Keratinocyte (primary cell): Measurements from ENCODE around the gene CEBPG. TPM values are rescaled to one million over a fixed set of nuclear protein-coding genes. Genes with fewer than 3 reads are reported as not detected.

Experiments used
- DNase-seq: peaks from one replicate; pipeline ENCODE4 v3.0.0-alpha.2; 2011; ENCODE audit warnings: low read depth, missing footprints, low spot score
- FAIRE-seq: peaks from 2 replicates; lab custom pipeline; 2011; peaks lifted over from hg19 to GRCh38; lab: Jason Lieb, UNC
- H2AFZ ChIP-seq: 2 replicates; pipeline ENCODE4 v1.6.0; 2012; ENCODE audit warnings: low read length, control low read depth, inconsistent platforms; ENCODE audit not compliant: control insufficient read depth
- H3K27ac ChIP-seq: 2 replicates; pipeline ENCODE4 v1.5.1; 2011; ENCODE audit warnings: low read length; ENCODE audit not compliant: control insufficient read depth, insufficient read depth
- H3K27me3 ChIP-seq: 3 replicates; pipeline ENCODE4 v1.6.0; 2011; ENCODE audit warnings: low read length; ENCODE audit not compliant: control insufficient read depth, insufficient read depth; ENCODE audit errors: extremely low read depth
- H3K36me3 ChIP-seq, 2 experiments: 2 replicates in 1 of 2; 3 replicates in 1 of 2; pipeline ENCODE4 v1.5.1; 2011; ENCODE audit warnings: low read length in 2 of 2, mild to moderate bottlenecking in 1 of 2; ENCODE audit not compliant: control insufficient read depth in 2 of 2, insufficient read depth in 2 of 2; ENCODE audit errors: extremely low read depth in 1 of 2
- H3K4me1 ChIP-seq: 3 replicates; pipeline ENCODE4 v1.5.1; 2011; ENCODE audit warnings: low read length; ENCODE audit not compliant: control insufficient read depth, insufficient read depth; ENCODE audit errors: extremely low read depth
- H3K4me2 ChIP-seq: 3 replicates; pipeline ENCODE4 v1.6.0; 2011; ENCODE audit warnings: low read depth, low read length; ENCODE audit not compliant: control insufficient read depth, insufficient read depth; ENCODE audit errors: extremely low read depth
- H3K4me3 ChIP-seq, 3 experiments: fragments of 200-600 bp in 1 of 3; sonication (generic) in 1 of 3; 2 replicates in 2 of 3; 3 replicates in 1 of 3; pipeline ENCODE4 v1.5.1; 2011 to 2016; ENCODE audit warnings: low read length in 3 of 3, mild to moderate bottlenecking in 3 of 3, control low read depth in 2 of 3, inconsistent platforms in 1 of 3, low read depth in 1 of 3, mixed read lengths in 1 of 3, mixed run types in 1 of 3, moderate library complexity in 1 of 3; ENCODE audit not compliant: control insufficient read depth in 2 of 3, insufficient read depth in 2 of 3; ENCODE audit errors: extremely low read depth in 1 of 3
- H3K79me2 ChIP-seq: 2 replicates; pipeline ENCODE4 v1.6.0; 2012; ENCODE audit warnings: low read length; ENCODE audit not compliant: control insufficient read depth, insufficient read depth
- H3K9ac ChIP-seq: 3 replicates; pipeline ENCODE4 v1.6.0; 2011; ENCODE audit warnings: low read length; ENCODE audit not compliant: control insufficient read depth, insufficient read depth; ENCODE audit errors: extremely low read depth
- H3K9me1 ChIP-seq: 3 replicates; pipeline ENCODE4 v1.6.0; 2011; ENCODE audit warnings: low read length; ENCODE audit not compliant: control insufficient read depth, insufficient read depth; ENCODE audit errors: extremely low read depth
- H3K9me3 ChIP-seq: 2 replicates; pipeline ENCODE4 v1.5.1; 2012; ENCODE audit warnings: low read depth, low read length; ENCODE audit not compliant: control insufficient read depth
- H4K20me1 ChIP-seq: 3 replicates; pipeline ENCODE4 v1.6.0; 2011; ENCODE audit warnings: low read length; ENCODE audit not compliant: control insufficient read depth, insufficient read depth; ENCODE audit errors: extremely low read depth
- CTCF ChIP-seq, 3 experiments: IDR thresholded peaks in 1 of 3; conservative IDR thresholded peaks in 1 of 3; optimal IDR thresholded peaks in 1 of 3; 2 replicates in 2 of 3; 3 replicates in 1 of 3; pipeline versions ENCODE3 to v1.5.1; 2011; ENCODE audit warnings: low read length in 3 of 3, mild to moderate bottlenecking in 3 of 3, moderate library complexity in 2 of 3, control low read depth in 1 of 3, inconsistent platforms in 1 of 3; ENCODE audit not compliant: insufficient read depth in 2 of 3; ENCODE audit errors: extremely low read depth in 1 of 3
- EZH2 ChIP-seq: IDR thresholded peaks from one replicate; pipeline ENCODE4 v1.6.1; 2012; ENCODE audit warnings: inconsistent platforms, mild to moderate bottlenecking, low read length, moderate library complexity
- dilution Hi-C: fragments of 300-500 bp; cut with MboI; formaldehyde crosslinking; loops from one replicate; pipeline ENCODE4 v1.7.0; 2020; ENCODE audit warnings: low sequenced_read_pairs; ENCODE audit not compliant: extremely low pct_ligation_motif_present
- polyA plus RNA-seq, 5 experiments: library from polyadenylated mRNA; depleted of rRNA in 3 of 5; stranded (reverse) in 3 of 5; stranded (forward) in 1 of 5; unstranded in 1 of 5; fragments of >200 nt; gene quantifications; 1 replicate in 1 of 5; 2 replicates in 3 of 5; 3 replicates in 1 of 5; pipeline versions ENCODE4 v1.2.1 to v1.2.3, GENCODE V29; 2011 to 2012; ENCODE audit warnings: missing spikeins in 2 of 5, low read depth in 1 of 5, low replicate concordance in 1 of 5

CEBPG gene
- polyA plus RNA-seq, 1 donor (not counting 4 experiments of a cell fraction or from before 2014, with no cell fraction given), result 31.9 TPM

- no peak overlapping the region for H3K4me3 ChIP-seq
- H3K4me2 ChIP-seq, result no peak overlapping the region
- DNase-seq (no peak), FAIRE-seq (no peak)
- peaks cover 12% of the 10 kb centered on the region for H3K4me1 ChIP-seq
- H2AFZ ChIP-seq, result no peak overlapping the region
- no peaks in the 10 kb centered on the region for H3K36me3 ChIP-seq
- H3K27me3 ChIP-seq, result no peaks in the 10 kb centered on the region
- no peaks in the 10 kb centered on the region for H3K79me2 ChIP-seq
- H3K27ac ChIP-seq, result no peak overlapping the region
- no peaks in the 10 kb centered on the region for H3K9me3 ChIP-seq
- TF ChIP-seq CTCF (optimal IDR thresholded peaks at IDR 0.05 in 1 of 3, IDR thresholded peaks at IDR 0.05 in 1 of 3, conservative IDR thresholded peaks at IDR 0.05 in 1 of 3; ENCODE audit: extremely low read depth in 1 of 3, insufficient read depth in 2 of 3, low read length in 3 of 3), result no peak
- no peak for TF ChIP-seq EZH2
- no peaks in the 10 kb centered on the region for H3K9me1 ChIP-seq
- no peaks in the 10 kb centered on the region for H4K20me1 ChIP-seq
- dilution Hi-C loops, result no loop called here
- H3K9ac ChIP-seq, result no peak overlapping the region
Measured at GRCh38 chr19:33357556-33357955, 16.0 kb upstream of the CEBPG start.

GRCh38 chr19:33358408-33358807, 15.1 kb upstream of the CEBPG start:
- peak overlapping the region; percentile 85 for H2AFZ ChIP-seq
- no peak overlapping the region for H3K4me3 ChIP-seq
- H4K20me1 ChIP-seq, result no peaks in the 10 kb centered on the region
- H3K9me1 ChIP-seq, result no peaks in the 10 kb centered on the region
- no peaks in the 10 kb centered on the region for H3K79me2 ChIP-seq
- DNase-seq (no peak), FAIRE-seq (peak; percentile 91)
- no peaks in the 10 kb centered on the region for H3K9me3 ChIP-seq
- H3K36me3 ChIP-seq, result no peaks in the 10 kb centered on the region
- peak overlapping the region; percentile 46 for H3K9ac ChIP-seq
- H3K4me2 ChIP-seq, result peak overlapping the region; percentile 39
- dilution Hi-C loops, result no loop called here
- H3K27ac ChIP-seq, result peak overlapping the region; percentile 65
- TF ChIP-seq CTCF (optimal IDR thresholded peaks at IDR 0.05 in 1 of 3, IDR thresholded peaks at IDR 0.05 in 1 of 3, conservative IDR thresholded peaks at IDR 0.05 in 1 of 3; ENCODE audit: extremely low read depth in 1 of 3, insufficient read depth in 2 of 3, low read length in 3 of 3), result no peak
- no peaks in the 10 kb centered on the region for H3K27me3 ChIP-seq
- H3K4me1 ChIP-seq, result peaks cover 12% of the 10 kb centered on the region
